Naive thymus-derived CD4-positive, alpha-beta T cell (primary cell): Measurements from ENCODE around the gene CCER1. TPM values are rescaled to one million over a fixed set of nuclear protein-coding genes. Genes with fewer than 3 reads are reported as not detected.

ENCODE experiments used
- ATAC-seq: fragments of 150-1000 bp; cut with Tn5 transposase; 2 replicates; pipeline ENCODE4 v1.10.0; 2021; ENCODE audit warnings: mild to moderate bottlenecking, moderate library complexity
- CTCF ChIA-PET: fragments of 350-600 bp; sonication (Branson Sonifier 250); formaldehyde crosslinking; loops from one replicate; lab custom pipeline; 2021; ENCODE audit warnings: antibody characterized with exemption; lab: Charles Lee
- POLR2A ChIA-PET: fragments of 350-600 bp; sonication (Branson Sonifier 250); formaldehyde crosslinking; loops from one replicate; lab custom pipeline; 2021; ENCODE audit warnings: antibody characterized with exemption, inconsistent platforms; lab: Charles Lee
- DNase-seq, 9 donors: peaks; one replicate each; pipeline versions ENCODE4 v3.0.0 to v3.0.0-alpha.2; 2020 to 2022; ENCODE audit warnings: mixed read lengths in 1 of 9
- H3K27ac ChIP-seq: one replicate; pipeline ENCODE4 v1.7.0; 2013; ENCODE audit warnings: mild to moderate bottlenecking, low read depth, low read length, moderate library complexity
- H3K27me3 ChIP-seq, 2 donors: one replicate each; pipeline ENCODE4 v1.7.0; 2013; ENCODE audit warnings: low read length in 2 of 2, mild to moderate bottlenecking in 2 of 2, moderate library complexity in 2 of 2; ENCODE audit not compliant: control insufficient read depth in 2 of 2, insufficient read depth in 2 of 2
- H3K36me3 ChIP-seq, 3 experiments: 1 replicate in 2 of 3; 2 replicates in 1 of 3; pipeline ENCODE4 v1.7.0; 2013; ENCODE audit warnings: low read length in 3 of 3, mild to moderate bottlenecking in 3 of 3, moderate library complexity in 1 of 3; ENCODE audit not compliant: insufficient read depth in 3 of 3, control insufficient read depth in 2 of 3
- H3K4me1 ChIP-seq, 2 donors: one replicate each; pipeline ENCODE4 v1.7.0; 2013; ENCODE audit warnings: low read length in 2 of 2, mild to moderate bottlenecking in 2 of 2, moderate library complexity in 1 of 2; ENCODE audit not compliant: control insufficient read depth in 2 of 2, insufficient read depth in 2 of 2
- H3K4me3 ChIP-seq: 2 replicates; pipeline ENCODE4 v1.7.0; 2013; ENCODE audit warnings: mild to moderate bottlenecking, low read length
- H3K9me3 ChIP-seq, 3 experiments: 1 replicate in 2 of 3; 2 replicates in 1 of 3; pipeline ENCODE4 v1.7.0; 2013; ENCODE audit warnings: low read length in 3 of 3; ENCODE audit not compliant: control insufficient read depth in 2 of 3
- H3K27ac Mint-ChIP-seq, 9 donors: one replicate each; pipeline ENCODE4 v1.8.0; 2020 to 2022; ENCODE audit warnings: mixed read lengths in 9 of 9, mild to moderate bottlenecking in 8 of 9, moderate library complexity in 5 of 9, inconsistent platforms in 2 of 9
- H3K27me3 Mint-ChIP-seq, 5 donors: one replicate each; pipeline ENCODE4 v1.8.0; 2021 to 2022; ENCODE audit warnings: mixed read lengths in 5 of 5, mild to moderate bottlenecking in 1 of 5
- H3K36me3 Mint-ChIP-seq, 5 donors: one replicate each; pipeline ENCODE4 v1.8.0; 2020 to 2022; ENCODE audit warnings: mixed read lengths in 5 of 5, mild to moderate bottlenecking in 3 of 5, inconsistent platforms in 1 of 5
- H3K4me1 Mint-ChIP-seq, 7 donors: one replicate each; pipeline ENCODE4 v1.8.0; 2020 to 2022; ENCODE audit warnings: mixed read lengths in 7 of 7, mild to moderate bottlenecking in 3 of 7, inconsistent platforms in 1 of 7
- H3K4me3 Mint-ChIP-seq, 10 donors: one replicate each; pipeline ENCODE4 v1.8.0; 2020 to 2022; ENCODE audit warnings: mild to moderate bottlenecking in 10 of 10, mixed read lengths in 10 of 10, moderate library complexity in 6 of 10, inconsistent platforms in 2 of 10
- H3K9me3 Mint-ChIP-seq, 11 donors: one replicate each; pipeline ENCODE4 v1.8.0; 2020 to 2022; ENCODE audit warnings: mixed read lengths in 11 of 11, mild to moderate bottlenecking in 4 of 11, inconsistent platforms in 1 of 11, moderate library complexity in 1 of 11
- intact Hi-C, 2 donors: fragments of 100-400 bp; cut with micrococcal nuclease; formaldehyde crosslinking; loops; one replicate each; pipeline ENCODE4 v1.15.1; 2023
- polyA plus RNA-seq, 2 donors: library from polyadenylated mRNA; unstranded; fragments of 300-500 nt; fragmentation: Illumina TruSeq; gene quantifications; one replicate each; pipeline ENCODE4 v1.2.3, GENCODE V29; 2021
- total RNA-seq, 6 experiments: library from RNA in 5 of 6; stranded (reverse) in 5 of 6; gene quantifications; 1 replicate in 5 of 6; 2 replicates in 1 of 6; pipeline ENCODE4 v1.2.3 and lab custom pipeline; 2021 to 2026

CCER1 gene
- total and polyA plus RNA-seq, 7 experiments from 2014 or later, result not detected

DNA sequence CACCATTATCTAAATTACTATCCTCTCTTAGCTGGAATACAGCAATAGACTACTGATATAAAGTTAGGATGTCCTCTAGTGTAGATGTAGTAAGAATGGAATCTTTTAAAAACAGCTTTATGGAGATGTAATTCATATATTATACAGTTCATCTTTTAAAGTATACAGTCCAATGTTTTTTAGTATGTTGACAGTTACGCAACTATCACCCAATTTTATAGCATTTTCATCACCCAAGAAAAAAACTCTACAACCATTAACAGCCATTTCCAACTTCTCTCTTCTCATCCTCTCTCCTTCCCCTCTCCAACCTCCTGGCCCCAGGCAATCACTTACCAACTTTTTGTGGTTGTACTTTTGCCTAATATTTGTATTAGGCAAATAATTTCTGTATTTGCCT is 27.2 kb upstream of the CCER1 start:
- H3K36me3 ChIP-seq, result no peaks in the 10 kb centered on the region
- POLR2A ChIA-PET, result no interaction called here
- Mint-ChIP-seq H3K9me3 (peaks cover 0 to 6% (median under 1%) of the 10 kb centered on the region in 11 donors), H3K27me3 (peaks cover 0 to 18% (median 0%) of the 10 kb centered on the region in 5 donors), H3K4me1 (no peaks in the 10 kb centered on the region), H3K36me3 (no peaks in the 10 kb centered on the region), H3K27ac (no peak overlapping the region), H3K4me3 (no peak overlapping the region)
- intact Hi-C loops, result no loop called here
- H3K4me1 ChIP-seq, result no peaks in the 10 kb centered on the region
- DNase-seq (no peak), ATAC-seq (no peak)
- no peak overlapping the region for H3K4me3 ChIP-seq
- no peak overlapping the region for H3K27ac ChIP-seq
- CTCF ChIA-PET, result interaction anchor here (0.6 to 0.9 kb wide), 2 partner anchors 39 to 1059 kb away, joined by 3 read pairs; no protein-coding TSS in a partner anchor
- H3K27me3 ChIP-seq, result no peaks in the 10 kb centered on the region
- peaks cover 0 to 3% (median 0%) of the 10 kb centered on the region in 3 experiments for H3K9me3 ChIP-seq

DNA sequence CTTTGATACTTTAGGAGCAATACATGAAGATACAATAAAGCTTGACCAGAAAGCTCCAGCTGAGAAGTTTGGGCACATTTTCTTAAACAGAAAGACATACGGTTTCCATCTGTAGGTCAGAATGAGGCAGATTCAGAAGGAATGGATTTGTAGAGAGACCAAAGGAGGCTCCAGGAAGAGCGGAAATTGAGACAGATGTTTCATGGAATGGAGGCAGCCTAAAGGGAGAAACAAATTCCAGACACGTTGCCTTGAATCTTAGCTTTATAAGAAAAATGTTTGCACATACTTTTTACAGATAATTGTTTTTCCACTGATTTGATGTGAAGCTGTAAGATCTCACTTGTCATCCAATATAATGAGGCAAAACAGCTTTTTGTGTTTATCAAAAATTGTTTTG is 25.0 kb upstream of the CCER1 start:
- H3K27me3 Mint-ChIP-seq, result peaks cover 0 to 18% (median 0%) of the 10 kb centered on the region in 5 donors
- Histone ChIP-seq H3K27me3 (no peaks in the 10 kb centered on the region), H3K36me3 (no peaks in the 10 kb centered on the region), H3K27ac (no peak overlapping the region), H3K4me1 (no peaks in the 10 kb centered on the region), H3K9me3 (no peaks in the 10 kb centered on the region), H3K4me3 (no peak overlapping the region)
- no peak overlapping the region for H3K4me3 Mint-ChIP-seq
- H3K36me3 Mint-ChIP-seq, result no peaks in the 10 kb centered on the region
- no peaks in the 10 kb centered on the region for H3K9me3 Mint-ChIP-seq
- ChIA-PET CTCF (no interaction called here), POLR2A (no interaction called here)
- no peaks in the 10 kb centered on the region for H3K4me1 Mint-ChIP-seq
- DNase-seq (no peak), ATAC-seq (no peak)
- no peak overlapping the region for H3K27ac Mint-ChIP-seq
- intact Hi-C loops, result no loop called here

DNA sequence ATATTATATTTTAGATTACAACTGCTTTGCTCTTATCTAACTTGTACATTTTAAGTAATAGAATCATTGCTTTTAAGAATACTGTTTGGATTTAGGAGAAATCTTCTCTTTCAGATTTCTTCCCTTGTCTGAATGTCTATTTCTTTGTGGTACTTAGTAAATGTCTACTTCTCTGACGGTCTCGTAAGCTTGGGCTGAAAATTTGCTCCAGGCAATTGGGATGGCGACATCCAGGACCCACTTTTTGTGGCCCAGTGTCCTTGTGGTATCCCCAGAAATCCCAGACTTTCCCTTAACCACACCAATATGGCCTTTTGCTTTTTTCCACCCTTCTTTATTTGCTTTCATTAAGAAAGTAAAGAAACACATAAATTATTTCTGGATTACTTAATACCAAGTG is 24.0 kb upstream of the CCER1 start:
- POLR2A ChIA-PET, result no interaction called here
- DNase-seq (no peak), ATAC-seq (no peak)
- H3K9me3 Mint-ChIP-seq, result no peaks in the 10 kb centered on the region
- CTCF ChIA-PET, result no interaction called here
- Histone ChIP-seq H3K27ac (no peak overlapping the region), H3K27me3 (no peaks in the 10 kb centered on the region), H3K4me1 (no peaks in the 10 kb centered on the region), H3K9me3 (no peaks in the 10 kb centered on the region), H3K36me3 (no peaks in the 10 kb centered on the region), H3K4me3 (no peak overlapping the region)
- intact Hi-C loops, result no loop called here
- H3K4me1 Mint-ChIP-seq, result no peaks in the 10 kb centered on the region
- no peak overlapping the region for H3K27ac Mint-ChIP-seq
- H3K4me3 Mint-ChIP-seq, result no peak overlapping the region
- H3K27me3 Mint-ChIP-seq, result peaks cover 0 to 23% (median under 1%) of the 10 kb centered on the region in 5 donors
- no peaks in the 10 kb centered on the region for H3K36me3 Mint-ChIP-seq

- no peaks in the 10 kb centered on the region for H3K27me3 ChIP-seq
- no peaks in the 10 kb centered on the region for H3K9me3 ChIP-seq
- no peaks in the 10 kb centered on the region for H3K9me3 Mint-ChIP-seq
- H3K4me3 Mint-ChIP-seq, result no peak overlapping the region
- H3K36me3 ChIP-seq, result no peaks in the 10 kb centered on the region
- H3K27ac Mint-ChIP-seq, result no peak overlapping the region
- intact Hi-C loops, result loop anchor here (1.0 kb wide), 3 partner anchors 131 to 1672 kb away; no protein-coding TSS in a partner anchor
- POLR2A ChIA-PET, result no interaction called here
- DNase-seq (peak in 1 of 9 donors; percentile 7), ATAC-seq (peak; percentile 59)
- no peak overlapping the region for H3K4me3 ChIP-seq
- CTCF ChIA-PET, result interaction anchor here (0.6 to 0.9 kb wide), 2 partner anchors 373 to 377 kb away, joined by 3 to 4 read pairs; no protein-coding TSS in a partner anchor
- H3K27me3 Mint-ChIP-seq, result peaks cover 0 to 19% (median 0%) of the 10 kb centered on the region in 5 donors
- no peaks in the 10 kb centered on the region for H3K4me1 ChIP-seq
- H3K36me3 Mint-ChIP-seq, result no peaks in the 10 kb centered on the region
- no peaks in the 10 kb centered on the region for H3K4me1 Mint-ChIP-seq
- no peak overlapping the region for H3K27ac ChIP-seq
Measured at GRCh38 chr12:90978117-90978770, 23.3 kb upstream of the CCER1 start.

GRCh38 chr12:90977224-90977623 is 22.2 kb upstream of the CCER1 start:
- H3K4me1 ChIP-seq, result no peaks in the 10 kb centered on the region
- ChIA-PET CTCF (no interaction called here), POLR2A (no interaction called here)
- H3K27ac ChIP-seq, result no peak overlapping the region
- Mint-ChIP-seq H3K4me3 (no peak overlapping the region), H3K36me3 (no peaks in the 10 kb centered on the region), H3K27ac (no peak overlapping the region), H3K9me3 (no peaks in the 10 kb centered on the region), H3K27me3 (peaks cover 0 to 14% (median 3%) of the 10 kb centered on the region in 5 donors), H3K4me1 (no peaks in the 10 kb centered on the region)
- no peak overlapping the region for H3K4me3 ChIP-seq
- DNase-seq (no peak), ATAC-seq (no peak)
- no peaks in the 10 kb centered on the region for H3K9me3 ChIP-seq
- no peaks in the 10 kb centered on the region for H3K27me3 ChIP-seq
- H3K36me3 ChIP-seq, result no peaks in the 10 kb centered on the region
- intact Hi-C loops, result no loop called here

DNA sequence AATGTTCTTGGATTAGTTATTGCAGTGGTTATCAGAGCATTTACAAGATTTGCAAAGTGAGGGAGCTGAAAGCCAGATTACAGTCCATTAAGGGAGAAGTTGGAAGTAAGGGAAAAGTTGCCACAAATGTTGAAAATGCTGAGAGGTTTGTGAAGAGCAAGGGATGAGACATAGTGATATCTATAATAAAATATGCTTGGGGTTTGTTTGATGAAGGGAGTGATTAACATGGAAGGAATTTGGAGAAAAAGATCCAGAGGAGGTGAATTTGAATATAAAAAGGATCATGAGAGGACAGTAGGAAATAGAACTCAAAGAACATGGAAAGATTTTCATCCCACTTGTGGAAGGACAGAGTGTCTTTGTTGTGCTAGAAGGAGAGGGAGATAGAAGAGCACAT is 19.3 kb upstream of the CCER1 start:
- CTCF ChIA-PET, result no interaction called here
- Mint-ChIP-seq H3K9me3 (no peaks in the 10 kb centered on the region), H3K4me3 (no peak overlapping the region), H3K36me3 (no peaks in the 10 kb centered on the region), H3K4me1 (no peaks in the 10 kb centered on the region), H3K27ac (no peak overlapping the region), H3K27me3 (peaks cover 0 to 9% (median 4%) of the 10 kb centered on the region in 5 donors)
- Histone ChIP-seq H3K27me3 (no peaks in the 10 kb centered on the region), H3K36me3 (no peaks in the 10 kb centered on the region), H3K9me3 (no peaks in the 10 kb centered on the region), H3K4me1 (no peaks in the 10 kb centered on the region), H3K4me3 (no peak overlapping the region), H3K27ac (no peak overlapping the region)
- ATAC-seq (no peak), DNase-seq (no peak)
- intact Hi-C loops, result no loop called here
- POLR2A ChIA-PET, result no interaction called here

- Mint-ChIP-seq H3K27ac (no peak overlapping the region), H3K27me3 (peaks cover 6 to 10% (median 9%) of the 10 kb centered on the region in 5 donors), H3K4me1 (no peaks in the 10 kb centered on the region), H3K36me3 (no peaks in the 10 kb centered on the region), H3K4me3 (no peak overlapping the region), H3K9me3 (no peaks in the 10 kb centered on the region)
- no peak for ATAC-seq
- Histone ChIP-seq H3K4me1 (no peaks in the 10 kb centered on the region), H3K9me3 (no peaks in the 10 kb centered on the region), H3K27me3 (no peaks in the 10 kb centered on the region), H3K36me3 (no peaks in the 10 kb centered on the region), H3K27ac (no peak overlapping the region), H3K4me3 (no peak overlapping the region)
- POLR2A ChIA-PET, result no interaction called here
- CTCF ChIA-PET, result no interaction called here
- no peak for DNase-seq
- intact Hi-C loops, result no loop called here
Measured at GRCh38 chr12:90972226-90972625, 17.2 kb upstream of the CCER1 start.
